COLO668 (cell line): Measurements from ENCODE around the gene PCDHB11.
A peak's percentile ranks its signal among the peaks of the same experiment; 100 is the strongest.
"Not testable (repeated sequence)": the region's sequence is repeated elsewhere in the genome, so short reads cannot be mapped to it uniquely, and the experiment has no call there.

Experiments used
- DNase-seq: peaks from one replicate; lab custom pipeline; 2025; ENCODE audit not compliant: unreplicated experiment; lab: John Stamatoyannopoulos, UW

The PCDHB11 gene

DNA sequence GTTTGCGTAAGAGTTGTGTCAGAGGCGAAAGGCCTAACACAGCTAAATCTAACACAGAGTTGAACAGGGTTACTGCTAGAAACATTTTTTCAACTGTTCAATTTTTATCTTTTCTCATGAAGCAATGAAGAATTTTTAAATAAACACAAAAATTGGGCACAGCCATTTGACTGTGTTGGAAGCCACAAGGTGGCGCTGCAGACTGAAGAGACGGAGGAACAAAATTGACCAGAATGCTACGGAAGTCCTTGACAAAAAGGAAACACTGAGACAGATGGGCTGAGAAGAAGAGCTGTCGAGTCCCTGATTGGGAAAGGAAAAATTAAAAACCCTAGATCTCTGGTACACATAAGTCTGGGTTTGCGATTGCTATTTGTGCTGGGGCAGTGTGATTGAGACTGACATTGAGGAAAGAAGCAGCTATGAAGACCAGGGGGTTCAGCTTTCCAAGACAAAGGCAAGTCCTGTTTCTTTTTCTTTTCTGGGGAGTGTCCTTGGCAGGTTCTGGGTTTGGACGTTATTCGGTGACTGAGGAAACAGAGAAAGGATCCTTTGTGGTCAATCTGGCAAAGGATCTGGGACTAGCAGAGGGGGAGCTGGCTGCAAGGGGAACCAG, 12.4 kb upstream of the PCDHB11 start, which contains the start of gene PCDHB9:
Gene PCDHB9, plus strand, starts transcription at position 265 of the 616 bp plus-strand sequence. Its CDS starts 158 bp downstream, at position 423.
- DNase-seq = peak; percentile 38

DNA sequence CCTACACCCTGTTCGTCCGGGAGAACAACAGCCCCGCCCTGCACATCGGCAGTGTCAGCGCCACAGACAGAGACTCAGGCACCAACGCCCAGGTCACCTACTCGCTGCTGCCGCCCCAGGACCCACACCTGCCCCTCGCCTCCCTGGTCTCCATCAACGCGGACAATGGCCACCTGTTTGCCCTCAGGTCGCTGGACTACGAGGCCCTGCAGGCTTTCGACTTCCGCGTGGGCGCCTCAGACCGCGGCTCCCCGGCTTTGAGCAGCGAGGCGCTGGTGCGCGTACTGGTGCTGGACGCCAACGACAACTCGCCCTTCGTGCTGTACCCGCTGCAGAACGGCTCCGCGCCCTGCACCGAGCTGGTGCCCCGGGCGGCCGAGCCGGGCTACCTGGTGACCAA, 10.7 kb upstream of the PCDHB11 start:
- not testable (repeated sequence) for DNase-seq

DNA sequence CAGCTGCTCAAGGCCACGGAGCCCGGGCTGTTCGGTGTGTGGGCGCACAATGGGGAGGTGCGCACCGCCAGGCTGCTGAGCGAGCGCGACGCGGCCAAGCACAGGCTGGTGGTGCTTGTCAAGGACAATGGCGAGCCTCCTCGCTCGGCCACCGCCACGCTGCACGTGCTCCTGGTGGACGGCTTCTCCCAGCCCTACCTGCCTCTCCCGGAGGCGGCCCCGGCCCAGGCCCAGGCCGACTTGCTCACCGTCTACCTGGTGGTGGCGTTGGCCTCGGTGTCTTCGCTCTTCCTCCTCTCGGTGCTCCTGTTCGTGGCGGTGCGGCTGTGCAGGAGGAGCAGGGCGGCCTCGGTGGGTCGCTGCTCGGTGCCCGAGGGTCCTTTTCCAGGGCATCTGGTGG, 10.3 kb upstream of the PCDHB11 start:
- not testable (repeated sequence) for DNase-seq

DNA sequence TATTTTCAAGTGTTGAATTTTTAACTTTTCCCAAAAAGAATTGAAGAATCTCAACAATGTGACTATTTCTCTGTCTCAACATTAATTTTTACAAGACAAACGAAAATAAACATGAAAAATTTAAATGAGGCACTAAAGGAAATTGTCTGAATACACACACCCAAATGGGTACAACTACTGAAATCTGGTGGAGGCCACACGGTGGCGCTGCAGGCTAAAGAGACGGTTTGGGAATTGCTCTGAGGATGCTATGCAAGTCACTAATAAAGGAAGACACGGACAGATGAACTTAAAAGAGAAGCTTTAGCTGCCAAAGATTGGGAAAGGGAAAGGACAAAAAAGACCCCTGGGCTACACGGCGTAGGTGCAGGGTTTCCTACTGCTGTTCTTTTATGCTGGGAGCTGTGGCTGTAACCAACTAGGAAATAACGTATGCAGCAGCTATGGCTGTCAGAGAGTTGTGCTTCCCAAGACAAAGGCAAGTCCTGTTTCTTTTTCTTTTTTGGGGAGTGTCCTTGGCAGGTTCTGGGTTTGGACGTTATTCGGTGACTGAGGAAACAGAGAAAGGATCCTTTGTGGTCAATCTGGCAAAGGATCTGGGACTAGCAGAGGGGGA, 7.2 kb upstream of the PCDHB11 start, which contains the start of gene PCDHB10:
Gene PCDHB10, plus strand, starts transcription at position 244 of the 616 bp plus-strand sequence. Its CDS starts 200 bp downstream, at position 444.
- peak; percentile 43 for DNase-seq

DNA sequence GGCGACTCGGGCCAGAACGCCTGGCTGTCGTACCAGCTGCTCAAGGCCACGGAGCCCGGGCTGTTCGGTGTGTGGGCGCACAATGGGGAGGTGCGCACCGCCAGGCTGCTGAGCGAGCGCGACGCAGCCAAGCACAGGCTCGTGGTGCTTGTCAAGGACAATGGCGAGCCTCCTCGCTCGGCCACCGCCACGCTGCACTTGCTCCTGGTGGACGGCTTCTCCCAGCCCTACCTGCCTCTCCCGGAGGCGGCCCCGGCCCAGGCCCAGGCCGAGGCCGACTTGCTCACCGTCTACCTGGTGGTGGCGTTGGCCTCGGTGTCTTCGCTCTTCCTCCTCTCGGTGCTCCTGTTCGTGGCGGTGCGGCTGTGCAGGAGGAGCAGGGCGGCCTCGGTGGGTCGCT, 5.1 kb upstream of the PCDHB11 start:
- not testable (repeated sequence) for DNase-seq

DNA sequence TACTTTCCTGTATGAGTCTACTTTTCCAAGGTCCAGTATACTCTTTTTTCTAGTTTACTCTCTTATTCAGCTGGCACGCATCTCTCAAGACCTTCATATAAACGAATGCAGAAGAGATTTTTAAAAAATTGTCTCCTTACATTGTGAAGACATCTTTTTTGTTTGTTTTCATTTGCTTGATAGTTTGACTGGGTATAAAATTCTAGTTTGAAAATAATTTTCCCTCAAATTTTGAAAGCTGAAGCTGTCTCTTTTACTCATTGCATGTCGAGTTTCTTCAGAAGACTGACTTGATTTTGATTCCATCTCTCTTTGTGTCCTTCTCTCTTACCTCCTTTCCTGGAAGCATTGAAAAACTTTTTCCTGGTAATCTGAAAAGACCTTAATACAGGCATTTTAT, 3.1 kb upstream of the PCDHB11 start:
- no peak for DNase-seq

DNA sequence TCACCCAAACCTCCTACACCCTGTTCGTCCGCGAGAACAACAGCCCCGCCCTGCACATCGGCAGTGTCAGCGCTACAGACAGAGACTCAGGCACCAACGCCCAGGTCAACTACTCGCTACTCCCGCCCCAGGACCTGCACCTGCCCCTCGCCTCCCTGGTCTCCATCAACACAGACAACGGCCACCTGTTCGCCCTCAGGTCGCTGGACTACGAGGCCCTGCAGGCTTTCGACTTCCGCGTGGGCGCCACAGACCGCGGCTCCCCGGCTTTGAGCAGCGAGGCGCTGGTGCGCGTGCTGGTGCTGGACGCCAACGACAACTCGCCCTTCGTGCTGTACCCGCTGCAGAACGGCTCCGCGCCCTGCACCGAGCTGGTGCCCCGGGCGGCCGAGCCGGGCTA, 1.7 kb downstream of the PCDHB11 start:
- not testable (repeated sequence) for DNase-seq

DNA sequence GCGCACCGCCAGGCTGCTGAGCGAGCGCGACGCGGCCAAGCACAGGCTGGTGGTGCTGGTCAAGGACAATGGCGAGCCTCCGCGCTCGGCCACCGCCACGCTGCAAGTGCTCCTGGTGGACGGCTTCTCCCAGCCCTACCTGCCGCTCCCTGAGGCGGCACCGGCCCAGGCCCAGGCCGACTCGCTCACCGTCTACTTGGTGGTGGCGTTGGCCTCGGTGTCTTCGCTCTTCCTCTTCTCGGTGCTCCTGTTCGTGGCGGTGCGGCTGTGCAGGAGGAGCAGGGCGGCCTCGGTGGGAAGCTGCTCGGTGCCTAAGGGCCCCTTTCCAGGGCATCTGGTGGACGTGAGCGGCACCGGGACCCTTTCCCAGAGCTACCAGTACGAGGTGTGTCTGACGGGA, 2.2 kb downstream of the PCDHB11 start:
- DNase-seq = not testable (repeated sequence)

DNA sequence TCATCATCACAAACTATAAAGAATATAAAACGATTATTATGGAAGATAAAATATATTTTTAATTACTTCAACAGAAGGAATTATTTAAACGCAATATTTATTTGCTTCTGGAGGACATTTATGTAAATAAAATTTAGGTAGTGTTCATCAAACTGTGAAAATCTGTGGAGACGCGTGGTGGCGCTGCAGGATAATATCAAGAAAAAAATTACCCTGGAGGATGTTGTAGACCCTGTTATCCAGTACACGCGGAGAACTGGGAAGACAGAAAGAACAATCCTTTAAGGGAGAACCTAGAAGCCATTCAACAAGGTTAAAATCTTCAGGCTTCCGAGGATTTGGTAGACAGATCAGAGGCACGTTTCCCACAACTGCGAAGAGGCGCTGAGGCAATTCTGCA, 9.1 kb downstream of the PCDHB11 start, which contains the start of gene PCDHB12:
Gene PCDHB12, plus strand, starts transcription at position 242 of the 400 bp plus-strand sequence. CDS start 189 bp downstream, outside the sequence.
- no peak for DNase-seq

DNA sequence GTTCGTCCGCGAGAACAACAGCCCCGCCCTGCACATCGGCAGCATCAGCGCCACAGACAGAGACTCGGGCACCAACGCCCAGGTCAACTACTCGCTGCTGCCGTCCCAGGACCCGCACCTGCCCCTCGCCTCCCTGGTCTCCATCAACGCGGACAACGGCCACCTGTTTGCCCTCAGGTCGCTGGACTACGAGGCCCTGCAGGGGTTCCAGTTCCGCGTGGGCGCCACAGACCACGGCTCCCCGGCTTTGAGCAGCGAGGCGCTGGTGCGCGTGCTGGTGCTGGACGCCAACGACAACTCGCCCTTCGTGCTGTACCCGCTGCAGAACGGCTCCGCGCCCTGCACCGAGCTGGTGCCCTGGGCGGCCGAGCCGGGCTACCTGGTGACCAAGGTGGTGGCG, 10.9 kb downstream of the PCDHB11 start:
- not testable (repeated sequence) for DNase-seq

DNA sequence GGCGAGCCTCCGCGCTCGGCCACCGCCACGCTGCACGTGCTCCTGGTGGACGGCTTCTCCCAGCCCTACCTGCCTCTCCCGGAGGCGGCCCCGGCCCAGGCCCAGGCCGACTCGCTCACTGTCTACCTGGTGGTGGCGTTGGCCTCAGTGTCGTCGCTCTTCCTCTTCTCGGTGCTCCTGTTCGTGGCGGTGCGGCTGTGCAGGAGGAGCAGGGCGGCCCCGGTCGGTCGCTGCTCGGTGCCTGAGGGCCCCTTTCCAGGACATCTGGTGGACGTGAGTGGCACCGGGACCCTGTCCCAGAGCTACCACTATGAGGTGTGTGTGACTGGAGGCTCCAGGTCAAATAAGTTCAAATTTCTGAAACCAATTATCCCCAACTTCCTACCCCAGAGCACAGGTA, 11.4 kb downstream of the PCDHB11 start:
- DNase-seq = not testable (repeated sequence)

DNA sequence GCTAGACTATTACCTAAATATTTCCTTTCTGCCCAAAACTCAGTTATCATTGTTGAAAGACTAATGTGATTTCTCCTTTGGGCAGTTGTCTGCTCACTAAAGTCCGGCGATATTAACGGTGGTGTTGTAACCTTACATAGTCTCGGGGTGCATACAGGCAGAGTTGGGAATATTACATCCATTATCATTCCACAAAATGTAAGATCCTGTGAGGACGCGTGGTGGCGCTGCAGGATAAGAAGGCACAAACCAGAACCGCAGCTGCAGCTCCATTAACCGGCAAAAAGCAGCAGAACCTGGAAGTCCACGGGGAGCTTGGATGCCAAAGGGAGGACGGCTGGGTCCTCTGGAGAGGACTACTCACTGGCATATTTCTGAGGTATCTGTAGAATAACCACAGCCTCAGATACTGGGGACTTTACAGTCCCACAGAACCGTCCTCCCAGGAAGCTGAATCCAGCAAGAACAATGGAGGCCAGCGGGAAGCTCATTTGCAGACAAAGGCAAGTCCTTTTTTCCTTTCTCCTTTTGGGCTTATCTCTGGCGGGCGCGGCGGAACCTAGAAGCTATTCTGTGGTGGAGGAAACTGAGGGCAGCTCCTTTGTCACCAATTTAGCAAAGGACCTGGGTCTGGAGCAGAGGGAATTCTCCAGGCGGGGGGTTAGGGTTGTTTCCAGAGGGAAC, 14.4 kb downstream of the PCDHB11 start, which contains the start of gene PCDHB13:
Gene PCDHB13, plus strand, starts transcription at position 264 of the 684 bp plus-strand sequence. Its CDS starts 205 bp downstream, at position 469.
- peak; percentile 52 for DNase-seq

DNA sequence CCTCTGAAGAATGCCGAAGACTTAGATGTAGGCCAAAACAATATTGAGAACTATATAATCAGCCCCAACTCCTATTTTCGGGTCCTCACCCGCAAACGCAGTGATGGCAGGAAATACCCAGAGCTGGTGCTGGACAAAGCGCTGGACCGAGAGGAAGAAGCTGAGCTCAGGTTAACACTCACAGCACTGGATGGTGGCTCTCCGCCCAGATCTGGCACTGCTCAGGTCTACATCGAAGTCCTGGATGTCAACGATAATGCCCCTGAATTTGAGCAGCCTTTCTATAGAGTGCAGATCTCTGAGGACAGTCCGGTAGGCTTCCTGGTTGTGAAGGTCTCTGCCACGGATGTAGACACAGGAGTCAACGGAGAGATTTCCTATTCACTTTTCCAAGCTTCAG, 15.2 kb downstream of the PCDHB11 start:
- not testable (repeated sequence) for DNase-seq

DNA sequence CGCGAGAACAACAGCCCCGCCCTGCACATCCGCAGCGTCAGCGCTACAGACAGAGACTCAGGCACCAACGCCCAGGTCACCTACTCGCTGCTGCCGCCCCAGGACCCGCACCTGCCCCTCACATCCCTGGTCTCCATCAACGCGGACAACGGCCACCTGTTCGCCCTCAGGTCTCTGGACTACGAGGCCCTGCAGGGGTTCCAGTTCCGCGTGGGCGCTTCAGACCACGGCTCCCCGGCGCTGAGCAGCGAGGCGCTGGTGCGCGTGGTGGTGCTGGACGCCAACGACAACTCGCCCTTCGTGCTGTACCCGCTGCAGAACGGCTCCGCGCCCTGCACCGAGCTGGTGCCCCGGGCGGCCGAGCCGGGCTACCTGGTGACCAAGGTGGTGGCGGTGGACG, 16.1 kb downstream of the PCDHB11 start:
- not testable (repeated sequence) for DNase-seq

DNA sequence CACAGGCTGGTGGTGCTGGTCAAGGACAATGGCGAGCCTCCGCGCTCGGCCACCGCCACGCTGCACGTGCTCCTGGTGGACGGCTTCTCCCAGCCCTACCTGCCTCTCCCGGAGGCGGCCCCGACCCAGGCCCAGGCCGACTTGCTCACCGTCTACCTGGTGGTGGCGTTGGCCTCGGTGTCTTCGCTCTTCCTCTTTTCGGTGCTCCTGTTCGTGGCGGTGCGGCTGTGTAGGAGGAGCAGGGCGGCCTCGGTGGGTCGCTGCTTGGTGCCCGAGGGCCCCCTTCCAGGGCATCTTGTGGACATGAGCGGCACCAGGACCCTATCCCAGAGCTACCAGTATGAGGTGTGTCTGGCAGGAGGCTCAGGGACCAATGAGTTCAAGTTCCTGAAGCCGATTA, 16.6 kb downstream of the PCDHB11 start:
- DNase-seq = not testable (repeated sequence)

DNA sequence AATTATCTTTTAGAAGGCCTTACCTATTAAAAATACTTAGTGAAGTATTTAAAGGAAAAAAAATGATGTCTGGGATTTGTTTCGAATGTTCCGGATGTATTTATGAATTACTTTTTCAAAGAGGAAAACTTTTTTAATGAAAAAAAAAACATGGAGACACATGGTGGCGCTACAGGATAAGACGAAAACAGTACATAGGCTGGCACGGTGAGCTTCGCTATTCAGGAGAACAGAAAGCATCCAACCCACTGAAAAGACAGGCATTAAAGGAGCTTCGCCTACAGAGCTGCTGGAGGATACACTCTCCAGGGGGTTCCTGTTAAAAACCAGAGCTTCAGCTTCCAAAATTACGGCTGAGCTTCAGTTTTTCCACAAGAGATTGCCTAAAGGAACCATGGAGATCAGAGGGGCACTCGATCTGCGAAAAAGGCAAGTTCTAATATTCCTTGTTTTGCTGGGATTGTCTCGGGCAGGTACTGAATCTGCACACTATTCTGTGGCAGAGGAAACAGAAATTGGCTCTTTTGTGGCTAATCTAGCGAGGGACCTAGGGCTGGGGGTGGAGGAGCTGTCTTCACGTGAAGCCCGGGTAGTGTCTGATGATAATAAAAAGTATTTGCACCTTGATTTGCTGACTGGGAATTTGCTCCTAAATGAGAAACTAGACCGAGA, 23.8 kb downstream of the PCDHB11 start, which contains the start of gene PCDHB14:
Gene PCDHB14, plus strand, starts transcription at position 232 of the 672 bp plus-strand sequence. Its CDS starts 163 bp downstream, at position 395.
- peak; percentile 0 for DNase-seq

DNA sequence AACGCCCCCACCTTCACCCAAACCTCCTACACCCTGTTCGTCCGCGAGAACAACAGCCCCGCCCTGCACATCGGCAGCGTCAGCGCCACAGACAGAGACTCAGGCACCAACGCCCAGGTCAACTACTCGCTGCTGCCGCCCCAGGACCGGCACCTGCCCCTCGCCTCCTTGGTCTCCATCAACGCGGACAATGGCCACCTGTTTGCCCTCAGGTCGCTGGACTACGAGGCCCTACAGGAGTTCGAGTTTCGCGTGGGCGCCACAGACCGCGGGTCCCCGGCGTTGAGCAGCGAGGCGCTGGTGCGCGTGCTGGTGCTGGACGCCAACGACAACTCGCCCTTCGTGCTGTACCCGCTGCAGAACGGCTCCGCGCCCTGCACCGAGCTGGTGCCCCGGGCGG, 25.4 kb downstream of the PCDHB11 start:
- not testable (repeated sequence) for DNase-seq

DNA sequence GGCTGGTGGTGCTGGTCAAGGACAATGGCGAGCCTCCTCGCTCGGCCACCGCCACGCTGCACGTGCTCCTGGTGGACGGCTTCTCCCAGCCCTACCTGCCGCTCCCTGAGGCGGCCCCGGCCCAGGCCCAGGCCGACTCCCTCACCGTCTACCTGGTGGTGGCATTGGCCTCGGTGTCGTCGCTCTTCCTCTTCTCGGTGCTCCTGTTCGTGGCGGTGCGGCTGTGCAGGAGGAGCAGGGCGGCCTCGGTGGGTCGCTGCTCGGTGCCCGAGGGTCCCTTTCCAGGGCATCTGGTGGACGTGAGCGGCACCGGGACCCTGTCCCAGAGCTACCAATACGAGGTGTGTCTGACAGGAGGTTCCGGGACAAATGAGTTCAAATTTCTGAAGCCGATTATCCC, 26.0 kb downstream of the PCDHB11 start:
- DNase-seq = not testable (repeated sequence)

DNA sequence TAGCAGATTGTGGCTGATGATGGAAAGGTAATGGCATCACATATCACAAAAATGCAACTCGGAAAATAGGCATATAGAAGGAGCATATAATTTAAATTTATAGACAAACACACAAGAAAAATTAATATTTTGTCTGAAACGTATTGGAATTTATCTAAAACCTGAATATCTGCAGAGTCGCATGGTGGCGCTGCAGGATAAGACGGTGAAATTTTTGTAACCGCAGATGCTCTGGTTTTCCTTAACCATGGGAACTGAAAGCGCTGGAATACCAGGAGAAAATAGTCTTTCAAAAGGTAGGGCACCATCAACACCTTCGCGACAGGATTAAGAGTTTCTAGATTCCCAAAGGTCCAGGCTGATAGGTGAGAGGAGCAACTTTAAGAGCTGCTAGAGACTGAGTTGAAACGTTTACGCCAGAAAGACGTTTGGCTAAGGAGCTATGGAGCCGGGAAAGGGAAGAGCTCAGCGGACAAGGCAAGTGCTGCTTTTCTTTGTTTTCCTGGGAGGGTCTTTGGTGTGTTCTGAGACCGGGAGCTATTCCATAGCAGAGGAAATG, 34.8 kb downstream of the PCDHB11 start:
- DNase-seq = no peak

DNA sequence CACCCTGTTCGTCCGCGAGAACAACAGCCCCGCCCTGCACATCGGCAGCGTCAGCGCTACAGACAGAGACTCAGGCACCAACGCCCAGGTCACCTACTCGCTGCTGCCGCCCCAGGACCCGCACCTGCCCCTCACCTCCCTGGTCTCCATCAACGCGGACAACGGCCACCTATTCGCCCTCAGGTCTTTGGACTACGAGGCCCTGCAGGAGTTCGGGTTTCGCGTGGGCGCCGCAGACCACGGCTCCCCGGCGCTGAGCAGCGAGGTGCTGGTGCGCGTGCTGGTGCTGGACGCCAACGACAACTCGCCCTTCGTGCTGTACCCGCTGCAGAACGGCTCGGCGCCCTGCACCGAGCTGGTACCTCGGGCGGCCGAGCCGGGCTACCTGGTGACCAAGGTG, 36.5 kb downstream of the PCDHB11 start:
- DNase-seq = not testable (repeated sequence)
